ENCODE data around the gene CDRT4. TPM values are rescaled to one million over a fixed set of nuclear protein-coding genes. Genes with fewer than 3 reads are reported as not detected.
A peak's percentile ranks its signal among the peaks of the same experiment; 100 is the strongest.

Gene CDRT4
- total RNA-seq, 1 donor from 2014 or later: 4.2 TPM

GRCh38 chr17:15424521-15424920, 42.9 kb downstream of the CDRT4 start:
- Histone ChIP-seq H3K27ac (no peak overlapping the region), H3K4me1 (no peaks in the 10 kb centered on the region), H3K9me3 (no peaks in the 10 kb centered on the region), H3K27me3 (no peaks in the 10 kb centered on the region), H3K36me3 (no peaks in the 10 kb centered on the region), H3K4me3 (no peak overlapping the region)
- intact Hi-C loops (cut with DNase I): no loop called here
- TF ChIP-seq POLR2A (IDR thresholded peaks at IDR 0.05) (no peak), POLR2AphosphoS5 (IDR thresholded peaks at IDR 0.05; ENCODE audit: insufficient read depth in 1 of 2, low read depth in 1 of 2) (no peak)
- TF ChIP-seq, protein P1, sequence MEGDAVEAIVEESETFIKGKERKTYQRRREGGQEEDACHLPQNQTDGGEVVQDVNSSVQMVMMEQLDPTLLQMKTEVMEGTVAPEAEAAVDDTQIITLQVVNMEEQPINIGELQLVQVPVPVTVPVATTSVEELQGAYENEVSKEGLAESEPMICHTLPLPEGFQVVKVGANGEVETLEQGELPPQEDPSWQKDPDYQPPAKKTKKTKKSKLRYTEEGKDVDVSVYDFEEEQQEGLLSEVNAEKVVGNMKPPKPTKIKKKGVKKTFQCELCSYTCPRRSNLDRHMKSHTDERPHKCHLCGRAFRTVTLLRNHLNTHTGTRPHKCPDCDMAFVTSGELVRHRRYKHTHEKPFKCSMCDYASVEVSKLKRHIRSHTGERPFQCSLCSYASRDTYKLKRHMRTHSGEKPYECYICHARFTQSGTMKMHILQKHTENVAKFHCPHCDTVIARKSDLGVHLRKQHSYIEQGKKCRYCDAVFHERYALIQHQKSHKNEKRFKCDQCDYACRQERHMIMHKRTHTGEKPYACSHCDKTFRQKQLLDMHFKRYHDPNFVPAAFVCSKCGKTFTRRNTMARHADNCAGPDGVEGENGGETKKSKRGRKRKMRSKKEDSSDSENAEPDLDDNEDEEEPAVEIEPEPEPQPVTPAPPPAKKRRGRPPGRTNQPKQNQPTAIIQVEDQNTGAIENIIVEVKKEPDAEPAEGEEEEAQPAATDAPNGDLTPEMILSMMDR (IDR thresholded peaks at IDR 0.05): no peak
- DNase-seq (ENCODE audit: extremely low spot score in 2 of 2): no peak

DNA sequence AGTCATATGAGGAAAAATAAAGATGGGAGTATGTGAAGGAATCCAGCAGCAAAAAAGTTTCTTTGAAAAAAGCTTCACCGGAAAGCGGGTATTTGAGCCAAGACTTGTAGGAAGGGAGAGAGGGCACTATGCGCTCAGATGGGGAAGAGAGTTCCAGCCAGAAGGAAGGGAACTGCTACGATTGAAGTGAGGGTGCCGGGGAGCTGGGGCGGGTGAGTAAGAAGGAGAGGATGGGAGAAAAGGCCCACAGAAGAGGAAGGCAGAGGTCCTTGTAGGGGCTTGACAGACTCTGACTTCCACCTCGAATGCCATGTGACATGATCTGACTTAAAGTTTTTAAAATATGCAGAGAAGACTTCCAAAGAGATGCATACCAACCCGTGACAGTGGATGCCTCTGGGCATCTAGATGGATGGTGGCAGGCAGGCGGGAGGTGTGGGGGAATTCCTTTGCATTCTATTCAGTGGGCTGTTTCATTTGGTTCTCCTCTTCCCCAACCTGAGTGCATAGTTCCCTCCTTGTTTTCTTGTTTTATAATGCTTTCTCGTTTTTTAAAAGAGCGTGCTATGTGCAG, 44.9 kb downstream of the CDRT4 start:
- Histone ChIP-seq H3K27ac (no peak overlapping the region), H3K4me3 (no peak overlapping the region), H3K9me3 (no peaks in the 10 kb centered on the region), H3K36me3 (no peaks in the 10 kb centered on the region), H3K27me3 (no peaks in the 10 kb centered on the region), H3K4me1 (no peaks in the 10 kb centered on the region)
- intact Hi-C loops (cut with DNase I): no loop called here
- TF ChIP-seq POLR2AphosphoS5 (IDR thresholded peaks at IDR 0.05; ENCODE audit: insufficient read depth in 1 of 2, low read depth in 1 of 2) (no peak), POLR2A (IDR thresholded peaks at IDR 0.05) (no peak)
- TF ChIP-seq, protein P1 (IDR thresholded peaks at IDR 0.05): no peak
- DNase-seq (ENCODE audit: extremely low spot score in 2 of 2): no peak

DNA sequence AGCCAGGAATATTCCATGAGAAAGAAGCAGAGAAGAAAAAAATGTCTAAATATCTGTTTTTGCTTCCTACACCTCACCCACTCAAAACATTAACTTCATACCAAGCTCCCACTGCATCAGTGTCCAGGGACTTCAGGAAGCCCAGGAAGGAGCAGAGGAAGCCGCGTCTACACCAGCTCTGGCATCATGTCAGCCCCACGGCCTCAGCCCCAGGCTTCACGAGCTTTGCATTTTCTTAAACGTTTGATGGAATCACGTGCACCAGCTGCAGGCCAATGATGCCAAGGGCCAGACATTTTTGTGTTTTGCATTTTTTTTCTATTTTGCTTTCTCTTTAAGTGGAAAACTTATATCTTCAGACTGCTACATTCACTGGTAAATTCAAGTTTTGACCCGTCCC, 48.6 kb downstream of the CDRT4 start:
- Histone ChIP-seq H3K27me3 (no peaks in the 10 kb centered on the region), H3K9me3 (no peaks in the 10 kb centered on the region), H3K36me3 (no peaks in the 10 kb centered on the region), H3K4me1 (no peaks in the 10 kb centered on the region), H3K4me3 (no peak overlapping the region), H3K27ac (no peak overlapping the region)
- intact Hi-C loops (cut with DNase I): no loop called here
- no peak for DNase-seq (ENCODE audit: extremely low spot score in 2 of 2)
- TF ChIP-seq POLR2A (IDR thresholded peaks at IDR 0.05) (no peak), POLR2AphosphoS5 (IDR thresholded peaks at IDR 0.05; ENCODE audit: insufficient read depth in 1 of 2, low read depth in 1 of 2) (no peak)
- TF ChIP-seq, protein P1 (IDR thresholded peaks at IDR 0.05): no peak

DNA sequence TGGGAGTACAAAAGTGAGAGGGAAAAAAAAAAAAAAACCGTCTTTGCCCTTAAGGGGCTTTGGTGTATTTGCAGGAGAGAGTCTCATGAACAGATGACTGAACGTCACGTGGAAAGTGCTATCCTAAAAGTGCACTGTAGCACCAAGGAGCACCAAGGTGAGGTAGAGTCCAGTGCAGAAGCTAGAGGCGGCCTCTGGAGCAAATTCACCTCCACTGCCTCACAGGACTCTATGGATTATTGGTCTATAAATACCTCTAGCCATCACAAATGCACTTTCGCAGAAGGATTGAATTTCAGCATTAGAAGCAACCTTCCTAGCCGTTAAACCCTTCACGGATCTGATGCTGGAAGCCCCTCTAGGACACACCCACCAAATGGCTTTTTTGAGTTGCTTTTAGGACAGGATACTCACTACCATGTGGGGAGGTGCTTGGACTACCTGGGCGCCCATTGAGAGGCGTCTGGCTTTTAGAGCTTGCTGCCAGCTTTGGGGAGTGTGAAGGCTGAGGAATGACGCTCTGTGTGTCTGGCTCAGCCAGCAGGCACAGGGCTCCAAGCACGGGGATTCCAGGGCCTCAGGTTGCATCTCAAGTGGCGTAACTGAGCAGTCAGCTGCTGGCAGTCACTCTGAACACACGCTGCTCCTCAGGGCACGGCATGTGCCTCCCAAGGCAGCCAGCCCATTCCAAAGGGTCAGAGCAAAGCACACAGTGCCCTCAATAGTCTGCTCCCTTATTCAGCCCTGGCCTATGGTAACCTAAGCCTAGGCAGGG, 52.7 kb downstream of the CDRT4 start:
- H3K27ac ChIP-seq: no peak overlapping the region
- H3K36me3 ChIP-seq: no peaks in the 10 kb centered on the region
- peaks cover 25% of the 10 kb centered on the region for H3K4me1 ChIP-seq
- no peaks in the 10 kb centered on the region for H3K9me3 ChIP-seq
- H3K27me3 ChIP-seq: no peaks in the 10 kb centered on the region
- intact Hi-C loops (cut with DNase I): no loop called here
- TF ChIP-seq POLR2A (IDR thresholded peaks at IDR 0.05): no peak
- TF ChIP-seq POLR2AphosphoS5 (IDR thresholded peaks at IDR 0.05; ENCODE audit: insufficient read depth in 1 of 2, low read depth in 1 of 2): peak in 1 of 2 donors; percentile 77
- TF ChIP-seq, protein P1 (IDR thresholded peaks at IDR 0.05): no peak
- no peak for DNase-seq (ENCODE audit: extremely low spot score in 2 of 2)
- H3K4me3 ChIP-seq: no peak overlapping the region
